ENCODE results near the gene RPL35.

The RPL35 gene

GRCh38 chr9:124882231-124882630 is 20.5 kb upstream of the RPL35 start:
- no peaks in the 10 kb centered on the region for H3K9me3 Mint-ChIP-seq
- H3K4me3 Mint-ChIP-seq: no peak overlapping the region
- no peak overlapping the region for H3K27ac Mint-ChIP-seq
- no peaks in the 10 kb centered on the region for H3K27me3 Mint-ChIP-seq (ENCODE audit: low read depth)
- no peaks in the 10 kb centered on the region for H3K4me1 Mint-ChIP-seq (ENCODE audit: low read depth)
- peaks cover 32% of the 10 kb centered on the region for H3K36me3 Mint-ChIP-seq (ENCODE audit: low read depth)

GRCh38 chr9:124881138-124881743 is 19.5 kb upstream of the RPL35 start:
- Mint-ChIP-seq H3K27ac (no peak overlapping the region), H3K36me3 (ENCODE audit: low read depth) (peaks cover 32% of the 10 kb centered on the region), H3K9me3 (no peaks in the 10 kb centered on the region)

GRCh38 chr9:124880501-124880900 is 18.7 kb upstream of the RPL35 start:
- Mint-ChIP-seq H3K4me3 (no peak overlapping the region), H3K27me3 (ENCODE audit: low read depth) (no peaks in the 10 kb centered on the region), H3K4me1 (ENCODE audit: low read depth) (peaks cover 4% of the 10 kb centered on the region), H3K9me3 (no peaks in the 10 kb centered on the region), H3K36me3 (ENCODE audit: low read depth) (peaks cover 27% of the 10 kb centered on the region), H3K27ac (no peak overlapping the region)

More at GRCh38 chr9:124881138-124881743, 19.5 kb upstream of the RPL35 start:
- Mint-ChIP-seq H3K27me3 (ENCODE audit: low read depth) (no peaks in the 10 kb centered on the region), H3K4me3 (no peak overlapping the region), H3K4me1 (ENCODE audit: low read depth) (peaks cover 4% of the 10 kb centered on the region)

GRCh38 chr9:124879226-124879625 is 17.5 kb upstream of the RPL35 start:
- peaks cover 33% of the 10 kb centered on the region for H3K36me3 Mint-ChIP-seq (ENCODE audit: low read depth)
- H3K9me3 Mint-ChIP-seq: no peaks in the 10 kb centered on the region
- no peak overlapping the region for H3K4me3 Mint-ChIP-seq
- no peaks in the 10 kb centered on the region for H3K27me3 Mint-ChIP-seq (ENCODE audit: low read depth)
- H3K4me1 Mint-ChIP-seq (ENCODE audit: low read depth): peaks cover 4% of the 10 kb centered on the region
- H3K27ac Mint-ChIP-seq: no peak overlapping the region

GRCh38 chr9:124878518-124878917 is 16.8 kb upstream of the RPL35 start:
- Mint-ChIP-seq H3K4me3 (no peak overlapping the region), H3K27me3 (ENCODE audit: low read depth) (no peaks in the 10 kb centered on the region), H3K36me3 (ENCODE audit: low read depth) (peaks cover 34% of the 10 kb centered on the region), H3K4me1 (ENCODE audit: low read depth) (peaks cover 5% of the 10 kb centered on the region), H3K9me3 (no peaks in the 10 kb centered on the region), H3K27ac (no peak overlapping the region)

GRCh38 chr9:124878021-124878420 is 16.3 kb upstream of the RPL35 start:
- Mint-ChIP-seq H3K9me3 (no peaks in the 10 kb centered on the region), H3K27me3 (ENCODE audit: low read depth) (no peaks in the 10 kb centered on the region), H3K36me3 (ENCODE audit: low read depth) (peaks cover 36% of the 10 kb centered on the region), H3K4me1 (ENCODE audit: low read depth) (peaks cover 8% of the 10 kb centered on the region), H3K27ac (no peak overlapping the region), H3K4me3 (no peak overlapping the region)

GRCh38 chr9:124877021-124877782 is 15.4 kb upstream of the RPL35 start:
- no peak overlapping the region for H3K27ac Mint-ChIP-seq
- H3K27me3 Mint-ChIP-seq (ENCODE audit: low read depth): no peaks in the 10 kb centered on the region
- peaks cover 42% of the 10 kb centered on the region for H3K36me3 Mint-ChIP-seq (ENCODE audit: low read depth)
- peaks cover 16% of the 10 kb centered on the region for H3K4me1 Mint-ChIP-seq (ENCODE audit: low read depth)
- H3K4me3 Mint-ChIP-seq: no peak overlapping the region
- no peaks in the 10 kb centered on the region for H3K9me3 Mint-ChIP-seq

- Mint-ChIP-seq H3K4me3 (no peak overlapping the region), H3K4me1 (ENCODE audit: low read depth) (peaks cover 32% of the 10 kb centered on the region), H3K36me3 (ENCODE audit: low read depth) (peaks cover 54% of the 10 kb centered on the region), H3K9me3 (no peaks in the 10 kb centered on the region), H3K27me3 (ENCODE audit: low read depth) (no peaks in the 10 kb centered on the region), H3K27ac (peak overlapping the region; percentile 45)
Measured at GRCh38 chr9:124875501-124875900, 13.7 kb upstream of the RPL35 start.

GRCh38 chr9:124873664-124874063 is 11.9 kb upstream of the RPL35 start:
- H3K27me3 Mint-ChIP-seq (ENCODE audit: low read depth): no peaks in the 10 kb centered on the region
- peak overlapping the region; percentile 55 for H3K27ac Mint-ChIP-seq
- no peaks in the 10 kb centered on the region for H3K9me3 Mint-ChIP-seq
- H3K4me1 Mint-ChIP-seq (ENCODE audit: low read depth): peaks cover 36% of the 10 kb centered on the region
- H3K4me3 Mint-ChIP-seq: no peak overlapping the region
- peaks cover 53% of the 10 kb centered on the region for H3K36me3 Mint-ChIP-seq (ENCODE audit: low read depth)

GRCh38 chr9:124871156-124871561 is 9.4 kb upstream of the RPL35 start:
- Mint-ChIP-seq H3K36me3 (ENCODE audit: low read depth) (peaks cover 40% of the 10 kb centered on the region), H3K4me3 (peak overlapping the region; percentile 97), H3K4me1 (ENCODE audit: low read depth) (peaks cover 41% of the 10 kb centered on the region), H3K27ac (peak overlapping the region; percentile 95), H3K27me3 (ENCODE audit: low read depth) (no peaks in the 10 kb centered on the region), H3K9me3 (no peaks in the 10 kb centered on the region)

- peaks cover 41% of the 10 kb centered on the region for H3K4me1 Mint-ChIP-seq (ENCODE audit: low read depth)
- H3K27ac Mint-ChIP-seq: peak overlapping the region; percentile 95
- H3K4me3 Mint-ChIP-seq: peak overlapping the region; percentile 97
- H3K27me3 Mint-ChIP-seq (ENCODE audit: low read depth): no peaks in the 10 kb centered on the region
- H3K36me3 Mint-ChIP-seq (ENCODE audit: low read depth): peaks cover 40% of the 10 kb centered on the region
- no peaks in the 10 kb centered on the region for H3K9me3 Mint-ChIP-seq
Measured at GRCh38 chr9:124870723-124871122, 9.0 kb upstream of the RPL35 start.

- no peaks in the 10 kb centered on the region for H3K9me3 Mint-ChIP-seq
- H3K27ac Mint-ChIP-seq: peak overlapping the region; percentile 95
- peaks cover 41% of the 10 kb centered on the region for H3K4me1 Mint-ChIP-seq (ENCODE audit: low read depth)
- H3K27me3 Mint-ChIP-seq (ENCODE audit: low read depth): no peaks in the 10 kb centered on the region
- H3K4me3 Mint-ChIP-seq: peak overlapping the region; percentile 97
- H3K36me3 Mint-ChIP-seq (ENCODE audit: low read depth): peaks cover 36% of the 10 kb centered on the region
Measured at GRCh38 chr9:124869986-124870560, 8.3 kb upstream of the RPL35 start.

GRCh38 chr9:124869466-124869985 is 7.8 kb upstream of the RPL35 start:
- Mint-ChIP-seq H3K27me3 (ENCODE audit: low read depth) (no peaks in the 10 kb centered on the region), H3K36me3 (ENCODE audit: low read depth) (peaks cover 31% of the 10 kb centered on the region), H3K27ac (peak overlapping the region; percentile 95), H3K9me3 (no peaks in the 10 kb centered on the region), H3K4me1 (ENCODE audit: low read depth) (peaks cover 41% of the 10 kb centered on the region), H3K4me3 (peak overlapping the region; percentile 97)

GRCh38 chr9:124868511-124869465 is 7.0 kb upstream of the RPL35 start:
- Mint-ChIP-seq H3K4me1 (ENCODE audit: low read depth) (peaks cover 41% of the 10 kb centered on the region), H3K36me3 (ENCODE audit: low read depth) (peaks cover 31% of the 10 kb centered on the region), H3K27ac (peak overlapping the region; percentile 98)

More at GRCh38 chr9:124868511-124869465, 7.0 kb upstream of the RPL35 start:
- H3K9me3 Mint-ChIP-seq: no peaks in the 10 kb centered on the region
- H3K4me3 Mint-ChIP-seq: peak overlapping the region; percentile 97
- no peaks in the 10 kb centered on the region for H3K27me3 Mint-ChIP-seq (ENCODE audit: low read depth)
